HG02678 (cell line): ENCODE results near the gene ITPR2.
"Not testable (repeated sequence)": the region's sequence is repeated elsewhere in the genome, so short reads cannot be mapped to it uniquely, and the experiment has no call there.

Experiments
- ATAC-seq: cut with Tn5 transposase; IDR thresholded peaks from one replicate; pipeline ENCODE4 v1.9.1; 2021; ENCODE audit warnings: mild to moderate bottlenecking, moderate library complexity; ENCODE audit not compliant: unreplicated experiment

Gene ITPR2

DNA sequence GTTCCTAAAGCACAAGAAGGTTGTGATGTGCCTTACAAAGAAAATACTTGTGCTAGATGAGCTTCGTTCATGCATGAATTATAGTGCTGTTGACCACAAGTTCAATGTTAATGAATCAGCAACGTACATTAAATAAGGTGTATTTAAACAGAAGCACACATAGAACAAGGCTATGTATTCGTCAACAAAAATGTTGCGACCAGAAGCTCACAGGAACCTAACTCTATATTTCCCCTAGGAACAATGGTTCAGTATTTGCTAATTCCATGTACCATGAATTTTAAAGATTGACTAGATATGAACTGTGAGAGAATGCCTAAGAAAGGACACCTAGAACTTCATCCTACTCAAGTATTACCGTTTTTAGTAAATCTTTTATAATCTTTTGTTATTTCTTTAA lies 149.6 kb downstream of the ITPR2 start:
- ATAC-seq: no peak

DNA sequence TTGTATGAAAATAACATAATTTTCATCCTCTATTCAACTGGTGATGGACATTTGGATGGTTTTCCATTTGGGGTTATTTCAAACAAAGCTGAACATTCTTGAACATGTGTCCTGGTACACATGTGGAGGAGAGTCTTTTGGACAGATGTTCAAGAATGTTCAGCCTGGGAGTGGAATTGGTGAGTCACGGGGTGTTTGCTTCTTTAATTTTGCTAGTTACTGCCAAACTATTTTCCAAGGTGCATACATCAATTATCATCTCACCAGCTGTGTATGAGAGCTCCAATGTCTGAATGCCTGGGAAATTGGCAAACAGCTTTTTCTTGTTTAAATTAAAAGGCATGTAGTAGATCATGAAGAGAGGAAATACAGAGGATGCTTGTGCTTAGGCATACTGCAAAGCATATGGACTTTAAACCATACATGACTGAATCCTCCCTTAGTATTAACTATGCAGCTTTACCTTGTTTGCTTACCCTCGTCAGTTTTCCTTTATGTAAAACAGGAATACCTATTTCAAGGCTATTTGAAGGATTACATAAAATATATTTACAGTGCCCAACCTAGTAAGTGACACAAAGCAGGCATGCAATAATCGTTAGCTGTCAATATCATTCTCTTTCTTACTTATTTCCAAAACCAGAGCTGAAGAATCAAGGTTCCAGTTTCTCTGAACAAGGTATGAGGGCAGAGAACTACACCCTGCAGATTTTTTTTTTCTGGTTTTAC lies 152.1 kb downstream of the ITPR2 start:
- ATAC-seq: no peak

DNA sequence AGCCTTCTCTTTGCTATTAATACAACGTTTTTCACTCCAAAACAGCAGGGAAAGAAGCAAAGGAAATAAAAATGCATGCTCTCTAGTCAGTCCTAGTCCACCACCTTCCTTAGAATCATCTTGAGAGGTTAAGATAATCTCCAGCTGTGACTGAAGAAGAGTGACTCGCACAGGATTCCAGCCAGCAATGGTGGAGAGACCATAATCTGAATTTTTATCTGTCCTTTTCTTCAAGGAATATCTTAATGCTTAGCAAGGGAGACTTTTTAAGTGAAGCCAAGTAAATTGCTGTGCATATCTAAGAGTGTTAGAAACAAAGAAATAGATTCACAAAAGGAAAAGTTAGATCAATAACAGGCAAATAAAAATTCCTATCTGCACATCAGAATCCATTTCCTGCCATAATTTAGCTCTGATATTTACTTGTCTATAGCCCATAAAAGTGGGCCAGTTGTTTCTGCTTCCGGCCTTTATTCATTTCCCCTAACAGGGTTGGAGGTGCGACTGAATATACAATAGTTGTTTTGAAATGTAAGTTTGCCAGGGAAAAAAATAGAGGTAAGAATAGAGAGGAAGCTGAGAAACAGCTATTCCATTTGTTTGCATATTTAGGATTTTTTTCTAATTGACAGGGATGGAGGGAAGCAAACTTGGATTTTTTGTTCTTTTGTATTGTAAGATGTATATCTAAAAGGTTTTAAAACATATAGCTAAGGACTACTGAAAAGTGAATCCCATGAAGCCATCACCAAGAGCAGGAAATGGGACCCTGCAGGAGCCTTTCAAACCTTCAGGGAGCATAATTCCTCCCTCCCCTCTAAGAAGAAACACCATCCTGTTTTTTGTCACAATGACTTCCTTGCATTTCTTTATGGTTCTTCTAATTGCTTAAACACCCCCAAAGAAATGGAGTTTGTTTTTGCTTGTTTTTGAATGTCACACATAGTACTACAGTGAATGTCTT lies 154.0 kb downstream of the ITPR2 start:
- ATAC-seq: no peak

DNA sequence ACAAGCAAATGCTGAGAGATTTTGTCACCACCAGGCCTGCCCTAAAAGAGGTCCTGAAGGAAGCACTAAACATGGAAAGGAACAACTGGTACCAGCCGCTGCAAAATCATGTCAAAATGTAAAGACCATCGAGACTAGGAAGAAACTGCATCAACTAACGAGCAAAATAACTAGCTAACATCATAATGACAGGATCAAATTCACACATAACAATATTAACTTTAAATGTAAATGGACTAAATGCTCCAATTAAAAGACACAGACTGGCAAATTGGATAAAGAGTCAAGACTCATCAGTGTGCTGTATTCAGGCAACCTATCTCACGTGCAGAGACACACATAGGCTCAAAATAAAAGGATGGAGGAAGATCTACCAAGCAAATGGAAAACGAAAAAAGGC lies 161.5 kb downstream of the ITPR2 start:
- not testable (repeated sequence) for ATAC-seq

DNA sequence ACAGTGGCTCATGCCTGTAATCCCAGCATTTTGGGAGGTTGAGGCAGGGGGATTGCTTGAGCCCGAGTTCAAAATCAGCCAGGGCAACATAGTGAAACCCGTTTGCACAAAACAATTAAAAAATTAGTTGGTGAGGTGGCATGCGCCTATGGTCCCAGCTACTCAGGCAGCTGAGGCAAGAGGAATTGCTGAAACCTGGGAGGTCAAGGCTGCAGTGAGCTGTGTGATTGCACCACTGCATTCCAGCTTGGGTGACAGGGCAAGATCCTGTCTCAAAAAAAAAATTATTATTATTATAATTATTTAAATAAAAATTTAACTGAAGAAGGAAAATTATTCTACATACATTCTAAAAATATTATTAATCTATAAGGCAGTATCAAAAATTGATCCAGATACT lies 164.1 kb downstream of the ITPR2 start:
- ATAC-seq: no peak

DNA sequence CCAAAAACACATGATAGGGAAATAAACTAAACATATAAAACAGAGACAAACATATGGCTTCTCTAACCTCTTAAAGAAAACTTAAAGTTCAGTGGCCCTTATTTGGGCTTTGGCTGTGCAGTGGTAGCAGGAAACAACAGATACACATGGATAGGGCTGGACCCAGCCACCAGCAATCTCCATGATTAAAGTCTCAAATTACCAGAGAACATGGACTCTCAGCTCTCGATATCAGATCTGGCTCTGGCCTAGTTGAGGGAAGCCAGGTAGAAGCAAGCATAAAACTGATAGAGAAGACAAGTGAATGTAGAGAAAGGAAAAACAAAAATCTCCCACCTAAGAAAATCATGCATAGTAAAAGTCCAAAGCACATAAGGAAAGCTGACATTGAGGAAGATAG lies 164.8 kb downstream of the ITPR2 start:
- ATAC-seq: no peak

DNA sequence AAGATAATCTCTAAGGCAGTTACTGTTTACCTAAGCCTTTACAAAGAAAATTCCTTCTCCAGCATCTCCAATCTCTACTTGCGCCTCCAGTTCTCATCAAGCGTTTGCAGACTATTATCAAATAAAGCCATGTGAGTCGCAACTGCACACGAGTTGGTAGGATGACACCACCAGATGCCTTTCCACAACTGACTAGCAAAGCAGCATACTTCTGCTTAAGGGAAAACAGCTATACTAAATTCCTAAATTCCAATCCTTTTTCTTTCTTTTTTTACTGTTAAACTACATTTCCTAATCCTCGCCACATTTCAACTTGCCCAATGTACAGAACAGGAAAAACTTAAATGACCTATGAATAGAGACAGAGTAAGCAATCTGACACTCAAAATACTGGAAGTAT lies 166.7 kb downstream of the ITPR2 start:
- ATAC-seq: no peak

DNA sequence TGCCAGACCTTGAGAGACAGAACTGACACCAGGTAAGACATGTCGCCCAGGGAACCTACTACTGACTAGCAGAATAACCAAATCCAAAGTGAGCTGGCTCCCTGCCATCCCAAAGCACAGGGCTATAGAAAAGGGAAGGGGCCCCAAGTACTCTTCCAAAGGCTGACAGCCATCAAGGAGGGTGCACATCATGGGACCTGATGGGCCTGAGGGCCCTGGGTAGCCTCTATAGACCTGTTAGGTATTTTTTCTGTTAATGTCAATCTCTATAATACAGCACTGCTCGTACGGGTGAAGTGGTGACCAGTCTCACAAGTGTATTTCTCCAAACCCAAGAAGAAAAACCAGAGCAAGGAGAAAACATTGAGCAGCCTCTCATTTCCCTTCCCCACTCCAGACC lies 171.6 kb downstream of the ITPR2 start:
- ATAC-seq: no peak

DNA sequence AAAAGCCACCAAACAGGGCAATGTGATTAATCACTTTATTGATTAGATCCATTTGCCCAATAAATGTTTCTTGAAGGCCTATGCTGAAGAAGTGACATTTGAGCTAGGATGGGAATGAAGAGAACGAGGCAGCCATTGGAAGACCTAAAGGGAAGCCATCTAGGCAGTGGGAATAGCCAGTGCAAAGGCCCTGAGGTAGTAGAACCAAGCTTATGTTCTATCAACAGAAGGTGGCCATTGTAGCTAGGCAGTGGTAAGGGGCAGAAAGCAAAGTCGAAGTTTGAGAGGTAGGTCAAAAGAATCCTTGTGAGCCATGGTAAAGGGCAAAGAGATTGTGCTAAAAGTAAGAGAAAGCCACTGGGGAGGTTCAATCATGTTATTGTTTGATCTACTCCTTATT lies 173.1 kb downstream of the ITPR2 start:
- no peak for ATAC-seq

DNA sequence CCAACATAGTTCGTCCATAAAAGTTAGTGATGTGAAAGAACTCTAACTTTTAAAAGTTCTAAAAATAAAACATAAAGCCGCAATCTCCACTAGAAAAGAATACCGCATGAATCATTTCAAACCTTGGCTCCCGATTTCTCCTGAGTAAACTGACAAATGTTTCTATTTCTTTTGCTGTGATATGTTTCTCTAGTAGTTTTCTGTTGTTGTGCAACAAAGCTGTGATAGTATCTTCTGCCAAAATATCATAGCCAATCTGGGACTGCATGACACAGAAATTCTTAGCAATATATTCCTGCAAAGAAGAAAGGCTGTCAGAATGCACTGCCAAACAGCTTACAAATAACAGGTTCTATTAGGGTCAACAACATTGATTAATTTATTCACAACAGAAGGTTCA lies 174.0 kb downstream of the ITPR2 start:
- no peak for ATAC-seq

DNA sequence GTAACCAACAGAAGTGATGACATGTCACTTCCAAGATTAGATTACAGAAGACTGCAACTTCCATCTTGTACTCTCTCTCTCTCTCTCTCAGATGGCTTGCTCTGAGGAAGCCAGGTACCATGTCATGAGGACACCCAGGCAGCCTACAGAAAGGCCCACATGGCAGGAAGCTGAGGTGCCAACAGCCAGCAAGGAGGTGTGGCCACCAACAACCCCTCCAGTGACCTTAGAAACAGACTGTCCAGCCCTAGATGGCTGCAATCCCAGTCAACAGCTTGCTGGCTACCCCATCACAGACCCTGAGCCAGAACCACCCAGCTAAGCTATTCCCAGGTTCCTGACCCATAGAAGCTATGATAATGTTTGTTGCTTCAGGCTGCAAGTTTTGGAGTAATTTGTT lies 178.4 kb downstream of the ITPR2 start:
- no peak for ATAC-seq

DNA sequence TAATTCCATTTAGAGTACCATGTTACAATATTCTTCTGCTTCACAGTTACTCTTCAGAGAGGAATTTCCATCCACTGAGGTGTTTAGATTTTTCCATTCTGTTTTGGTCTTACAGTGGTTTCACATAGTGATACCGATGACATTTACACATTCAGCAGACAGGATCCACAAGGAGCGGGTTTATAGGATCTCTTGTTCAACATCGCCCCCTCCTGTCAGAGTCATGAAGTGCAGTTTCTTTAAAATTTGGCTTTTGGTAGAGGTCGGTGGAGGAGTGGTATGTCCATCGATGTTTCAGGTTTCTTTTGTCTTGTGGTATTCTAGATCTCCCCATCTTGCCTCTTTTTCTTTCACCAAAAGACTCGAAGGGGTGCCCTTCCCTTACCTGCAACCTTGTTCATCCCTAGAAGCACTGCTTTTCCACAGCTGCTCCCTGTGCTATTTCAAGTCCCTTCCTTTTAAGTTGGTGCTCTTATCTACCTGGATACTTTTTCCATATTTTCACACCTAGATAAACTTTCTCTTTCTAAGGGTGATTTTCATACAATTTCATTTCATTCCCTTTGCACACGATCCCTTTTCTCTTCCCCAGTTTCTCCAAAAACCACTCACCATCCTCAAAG lies 181.3 kb downstream of the ITPR2 start:
- ATAC-seq: no peak

DNA sequence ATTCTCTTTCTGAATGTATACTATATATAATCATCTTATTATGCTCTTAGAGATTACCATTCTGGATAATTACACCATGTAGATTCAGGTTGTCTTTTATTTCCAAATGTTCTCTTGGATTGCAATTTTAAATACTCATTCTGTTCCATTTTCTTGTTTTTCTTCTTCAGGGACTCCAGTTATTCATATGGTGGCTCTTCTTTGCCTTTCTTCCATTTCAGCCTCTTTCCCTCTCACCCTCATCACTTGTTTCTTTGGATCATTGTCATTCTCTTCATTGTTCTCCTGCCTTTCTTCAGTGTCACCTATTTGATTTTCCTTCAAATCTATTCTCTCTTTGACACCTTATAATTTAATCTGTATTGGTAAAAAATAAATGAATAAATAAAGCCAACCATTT lies 182.0 kb downstream of the ITPR2 start:
- no peak for ATAC-seq

DNA sequence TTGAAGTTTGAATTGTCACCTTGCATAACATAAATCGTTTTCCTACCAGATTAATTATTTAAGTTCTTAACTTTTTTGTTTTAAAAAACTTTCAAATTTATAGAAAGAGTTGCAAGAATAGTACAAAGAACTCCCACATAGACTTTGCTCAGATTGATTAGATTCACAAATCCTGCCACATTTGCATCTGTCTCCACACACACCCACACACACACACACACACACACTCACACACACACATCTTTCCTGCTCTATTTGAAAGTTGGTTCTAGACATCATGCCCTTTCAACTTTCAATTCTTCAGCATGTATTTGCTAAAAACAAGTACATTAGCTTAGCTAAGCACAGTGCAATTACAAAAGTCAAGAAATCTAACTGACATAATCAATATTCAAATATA lies 184.0 kb downstream of the ITPR2 start:
- no peak for ATAC-seq

DNA sequence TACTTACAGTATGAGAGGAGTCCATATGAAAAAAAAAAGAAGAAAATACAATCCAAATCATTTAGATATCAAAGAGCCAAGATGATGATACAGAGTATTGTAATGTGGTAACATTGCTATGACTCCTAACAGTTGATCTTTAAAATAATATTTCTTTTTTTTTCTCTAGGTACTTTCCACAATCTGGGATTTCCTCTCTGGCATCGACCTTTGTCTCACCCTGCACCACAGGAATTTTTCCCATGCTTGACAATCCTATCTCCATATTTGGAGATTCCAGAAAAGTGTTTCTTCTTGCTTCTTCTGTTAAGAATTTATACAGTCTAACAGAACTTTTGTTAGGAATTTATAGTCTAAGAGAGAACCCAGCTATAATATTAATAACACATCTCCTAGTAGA lies 184.4 kb downstream of the ITPR2 start:
- ATAC-seq: no peak

DNA sequence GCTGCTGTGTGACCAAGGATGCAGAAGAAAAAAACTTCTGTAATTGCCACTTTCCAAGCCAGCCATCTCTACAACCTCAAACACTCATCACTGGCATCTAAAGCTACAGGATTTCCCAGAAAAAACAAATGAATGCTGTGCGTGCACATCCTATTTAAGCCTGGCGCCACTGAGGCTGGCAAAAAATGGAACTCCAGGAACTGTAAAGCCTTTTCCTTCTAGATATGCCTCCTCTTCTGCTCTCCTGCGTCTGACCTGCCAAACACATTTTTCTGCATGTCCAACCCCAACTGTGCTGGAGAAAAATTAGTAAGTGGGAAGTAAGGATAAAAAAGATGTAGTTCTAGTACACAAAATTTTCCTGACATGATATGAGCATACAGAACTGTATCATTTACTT lies 184.9 kb downstream of the ITPR2 start:
- ATAC-seq: no peak

DNA sequence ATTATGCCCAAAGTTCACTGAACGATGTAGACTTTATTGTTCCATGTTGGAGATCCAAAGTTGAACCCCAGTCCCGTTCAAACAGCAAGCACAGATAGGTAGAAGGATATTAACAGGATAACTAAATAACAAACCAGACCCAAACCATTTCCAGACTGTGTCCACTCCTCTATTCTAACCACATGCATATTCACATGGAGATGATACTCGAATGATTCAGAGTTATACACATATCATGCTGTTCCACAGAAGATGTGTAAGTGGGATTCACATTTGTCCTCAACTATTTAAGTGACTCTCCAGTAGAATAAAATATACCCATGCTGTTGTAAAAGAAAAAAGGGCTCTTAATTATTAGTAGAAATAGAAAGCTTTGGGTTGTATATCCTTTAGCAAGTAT lies 185.9 kb downstream of the ITPR2 start:
- ATAC-seq: no peak

DNA sequence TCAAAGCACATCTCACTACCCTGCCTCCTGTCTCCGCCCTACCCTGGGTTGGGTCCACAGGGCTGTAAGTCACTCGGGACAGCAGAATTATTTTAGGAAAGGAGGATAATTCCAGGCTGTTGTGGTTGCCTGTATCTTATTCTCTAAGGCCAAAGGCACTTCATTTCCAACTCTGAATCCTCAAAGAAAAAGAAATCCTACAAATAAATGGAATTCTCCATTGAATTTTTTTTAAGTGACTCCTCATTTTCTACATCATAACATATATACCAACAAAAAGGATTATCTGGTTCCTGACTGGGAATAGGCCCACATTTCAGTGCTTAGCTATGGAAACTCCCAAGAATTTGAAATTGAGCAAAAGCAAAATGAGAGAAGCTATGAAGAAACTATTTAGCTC lies 186.4 kb downstream of the ITPR2 start:
- ATAC-seq: no peak

DNA sequence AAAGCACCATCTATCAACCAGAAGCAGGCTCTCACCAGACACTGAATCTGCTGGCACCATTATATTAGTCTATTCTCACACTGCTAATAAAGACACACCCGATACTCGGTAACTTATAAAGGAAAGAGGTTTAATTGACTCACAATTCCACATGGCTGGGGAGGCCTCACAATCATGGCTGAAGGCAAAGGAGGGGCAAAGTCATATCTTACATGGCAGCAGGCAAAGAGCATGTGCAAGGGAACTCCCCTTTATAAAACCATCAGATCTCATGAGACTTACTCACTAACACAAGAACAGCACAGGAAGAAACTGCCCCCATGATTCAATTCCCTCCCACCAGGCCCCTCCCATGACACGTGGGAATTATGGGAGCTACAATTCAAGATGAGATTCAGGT lies 188.6 kb downstream of the ITPR2 start:
- not testable (repeated sequence) for ATAC-seq

DNA sequence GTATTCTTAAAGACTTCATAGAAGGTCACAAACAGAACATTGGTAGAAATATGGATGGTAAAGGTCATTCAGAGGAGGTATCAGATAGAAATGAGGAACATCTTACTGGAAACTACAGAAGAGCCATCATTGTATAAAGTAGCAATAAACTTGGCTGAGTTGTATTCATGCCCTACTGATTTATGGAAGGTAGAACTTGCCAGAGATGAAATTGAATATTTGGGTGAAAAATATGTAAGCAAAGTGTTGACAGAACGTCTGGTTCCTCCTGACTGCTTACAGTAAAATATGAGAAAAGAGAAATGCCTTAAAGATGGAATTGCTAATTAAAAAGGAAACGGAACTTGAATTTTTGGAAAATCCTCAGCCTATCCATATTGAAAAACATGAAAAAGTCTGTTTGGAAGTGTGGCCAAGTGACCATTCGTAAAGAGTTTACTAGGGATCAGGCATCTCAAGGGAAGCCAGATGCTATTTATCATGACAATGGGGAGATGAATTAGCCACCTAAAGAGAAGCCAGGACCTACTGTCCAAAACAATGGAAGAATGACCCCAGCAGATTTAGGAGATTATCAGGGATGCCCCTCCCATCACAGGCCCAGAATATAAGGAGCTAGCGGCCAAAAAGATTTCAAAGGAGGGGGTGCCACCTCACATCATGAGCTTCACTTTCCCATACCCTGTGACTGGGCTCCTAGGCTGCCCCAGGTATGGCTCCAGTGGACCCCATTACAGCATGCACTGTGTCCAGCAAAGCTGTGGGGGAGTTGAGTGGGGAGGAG lies 189.3 kb downstream of the ITPR2 start:
- no peak for ATAC-seq

DNA sequence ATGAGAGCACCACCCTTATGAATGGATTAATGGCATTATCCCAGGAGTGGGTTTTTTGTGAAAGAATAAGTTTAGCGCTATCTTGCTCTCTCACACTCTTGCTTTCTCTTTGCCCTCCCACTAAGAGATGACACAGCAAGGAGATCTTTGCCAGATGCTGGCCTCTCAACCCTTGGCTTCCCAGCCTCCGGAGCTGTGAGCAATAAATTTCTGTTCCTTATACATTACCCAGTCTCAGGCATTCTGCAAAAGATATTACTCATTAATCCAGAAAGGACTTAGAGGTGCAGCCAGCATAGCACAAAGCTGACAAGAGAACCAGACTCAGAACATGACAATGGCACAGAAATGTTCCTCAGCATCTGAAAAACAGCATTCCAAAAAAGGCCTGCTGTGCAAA lies 190.6 kb downstream of the ITPR2 start:
- no peak for ATAC-seq
